HEK293T (cell line): ENCODE data around the gene KY.

Source experiments
- ARNT ChIP-seq: fragments of 450-650 bp; IDR thresholded peaks from 2 replicates; pipeline ENCODE4 v1.6.1; 2017; ENCODE audit warnings: mild to moderate bottlenecking
- BHLHE40 ChIP-seq: fragments of 450-650 bp; IDR thresholded peaks from 2 replicates; pipeline ENCODE4 v1.6.1; 2016; ENCODE audit warnings: mild to moderate bottlenecking, moderate library complexity, borderline replicate concordance
- FOXA1 ChIP-seq: fragments of 450-650 bp; IDR thresholded peaks from 2 replicates; pipeline ENCODE4 v1.6.1; 2016; ENCODE audit warnings: mild to moderate bottlenecking
- FOXM1 ChIP-seq: fragments of 450-650 bp; IDR thresholded peaks from 2 replicates; pipeline ENCODE4 v1.6.1; 2017; ENCODE audit warnings: mild to moderate bottlenecking, borderline replicate concordance
- HDGF ChIP-seq: fragments of 450-650 bp; IDR thresholded peaks from 2 replicates; pipeline ENCODE4 v1.6.1; 2017; ENCODE audit warnings: antibody characterized with exemption, borderline replicate concordance
- LEF1 ChIP-seq: fragments of 450-650 bp; IDR thresholded peaks from 2 replicates; pipeline ENCODE4 v1.6.1; 2017; ENCODE audit warnings: mild to moderate bottlenecking, borderline replicate concordance
- NFRKB ChIP-seq: fragments of 450-650 bp; IDR thresholded peaks from 2 replicates; pipeline ENCODE4 v1.6.1; 2016; ENCODE audit warnings: mild to moderate bottlenecking, moderate library complexity
- SP1 ChIP-seq: fragments of 450-650 bp; IDR thresholded peaks from 2 replicates; pipeline ENCODE4 v1.6.1; 2017
- TARDBP ChIP-seq: fragments of 450-650 bp; IDR thresholded peaks from 2 replicates; pipeline ENCODE4 v1.6.1; 2016

- TF ChIP-seq TARDBP (no peak), HDGF (no peak), SP1 (no peak), FOXM1 (no peak), ARNT (no peak), FOXA1 (no peak), LEF1 (no peak), BHLHE40 (no peak), NFRKB (no peak)
Measured at GRCh38 chr3:134652409-134652831, 1.6 kb upstream of the KY start.
